ENCODE data around the gene CYP8B1. TPM values are rescaled to one million over a fixed set of nuclear protein-coding genes. Genes with fewer than 3 reads are reported as not detected.

CYP8B1 gene
- total and polyA plus RNA-seq, 9 of the 15 experiments (the other 6 are each of a cell fraction or from before 2014, with no cell fraction given) = 0.04 TPM; not detected in 8

GRCh38 chr3:42880601-42881451 is 5.1 kb upstream of the CYP8B1 start (continued):
- TF ChIP-seq SRSF1 (IDR thresholded peaks at IDR 0.05; ENCODE audit: low read depth, low read length) = 0 out of 2 replicates have a peak, but pooled peaks have one; percentile 45
- peak; percentile 96 for TF ChIP-seq ETV5 (CRISPR knock-in tag; IDR thresholded peaks at IDR 0.05; ENCODE audit: low read depth)
- TF ChIP-seq, protein P1, sequence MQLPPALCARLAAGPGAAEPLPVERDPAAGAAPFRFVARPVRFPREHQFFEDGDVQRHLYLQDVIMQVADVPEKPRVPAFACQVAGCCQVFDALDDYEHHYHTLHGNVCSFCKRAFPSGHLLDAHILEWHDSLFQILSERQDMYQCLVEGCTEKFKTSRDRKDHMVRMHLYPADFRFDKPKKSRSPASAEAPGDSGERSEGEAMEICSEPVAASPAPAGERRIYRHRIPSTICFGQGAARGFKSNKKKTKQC (CRISPR knock-in tag; IDR thresholded peaks at IDR 0.05) = 0 out of 2 replicates have a peak, but pooled peaks have one; percentile 55
- TF ChIP-seq ZNF699 (CRISPR knock-in tag; IDR thresholded peaks at IDR 0.05; ENCODE audit: insufficient replicate concordance) = no peak
- TF ChIP-seq ERF (CRISPR knock-in tag; IDR thresholded peaks at IDR 0.05) = 0 out of 2 replicates have a peak, but pooled peaks have one; percentile 52
- peak in 1 of 2 experiments; percentile 79; a peak in 2 of 4 replicates for TF ChIP-seq TEAD1 (CRISPR knock-in tag; IDR thresholded peaks at IDR 0.05)
- no peak for TF ChIP-seq GABPB2 (CRISPR knock-in tag; conservative IDR thresholded peaks at IDR 0.05)
- TF ChIP-seq FOS (IDR thresholded peaks at IDR 0.05; ENCODE audit: extremely low read depth, insufficient read length) = no peak
- TF ChIP-seq ARID3B (CRISPR knock-in tag; IDR thresholded peaks at IDR 0.05; ENCODE audit: borderline replicate concordance) = no peak
- TF ChIP-seq CBX1 (IDR thresholded peaks at IDR 0.05; ENCODE audit: low read depth) = 0 out of 2 replicates have a peak, but pooled peaks have one; percentile 5
- TF ChIP-seq SIN3B (IDR thresholded peaks at IDR 0.05; ENCODE audit: low read depth) = no peak; the same call in 1 of the 2 replicates
- no peak for TF ChIP-seq ZNF507 (tag; conservative IDR thresholded peaks at IDR 0.05)
- TF ChIP-seq MTA3 (IDR thresholded peaks at IDR 0.05; ENCODE audit: borderline replicate concordance) = peak; percentile 58; the same call in 1 of the 2 replicates
- TF ChIP-seq CCAR2 (IDR thresholded peaks at IDR 0.05; ENCODE audit: low read depth, low read length) = no peak
- TF ChIP-seq, protein P2, sequence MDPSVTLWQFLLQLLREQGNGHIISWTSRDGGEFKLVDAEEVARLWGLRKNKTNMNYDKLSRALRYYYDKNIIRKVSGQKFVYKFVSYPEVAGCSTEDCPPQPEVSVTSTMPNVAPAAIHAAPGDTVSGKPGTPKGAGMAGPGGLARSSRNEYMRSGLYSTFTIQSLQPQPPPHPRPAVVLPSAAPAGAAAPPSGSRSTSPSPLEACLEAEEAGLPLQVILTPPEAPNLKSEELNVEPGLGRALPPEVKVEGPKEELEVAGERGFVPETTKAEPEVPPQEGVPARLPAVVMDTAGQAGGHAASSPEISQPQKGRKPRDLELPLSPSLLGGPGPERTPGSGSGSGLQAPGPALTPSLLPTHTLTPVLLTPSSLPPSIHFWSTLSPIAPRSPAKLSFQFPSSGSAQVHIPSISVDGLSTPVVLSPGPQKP (CRISPR knock-in tag; IDR thresholded peaks at IDR 0.05) = no peak
- TF ChIP-seq ARID2 (IDR thresholded peaks at IDR 0.05) = peak; percentile 96; the same call in 1 of the 2 replicates
- peak; percentile 42 for TF ChIP-seq CTCFL (IDR thresholded peaks at IDR 0.05; ENCODE audit: borderline replicate concordance, insufficient read depth, low read depth, low read length, poor library complexity, severe bottlenecking)
- no peak for TF ChIP-seq HMG20A (CRISPR knock-in tag; conservative IDR thresholded peaks at IDR 0.05)
- TF ChIP-seq ESRRA (IDR thresholded peaks at IDR 0.05; ENCODE audit: borderline replicate concordance, low read depth) = peak; percentile 63; the same call in 1 of the 2 replicates
- TF ChIP-seq ZBTB2 (IDR thresholded peaks at IDR 0.05) = no peak

Data from K562 (cell line).